HepG2 (cell line): ENCODE measurements around the gene ZSWIM6.
"Not testable (repeated sequence)": the region's sequence is repeated elsewhere in the genome, so short reads cannot be mapped to it uniquely, and the experiment has no call there.

Source experiments
- CBX5 ChIP-seq: sonication (generic); formaldehyde crosslinking; IDR thresholded peaks from 2 replicates; pipeline ENCODE4 v1.4.0; 2020; ENCODE audit warnings: missing genetic modification reagents, borderline replicate concordance
- EZH2 ChIP-seq: conservative IDR thresholded peaks from 2 replicates; pipeline ENCODE4 v1.6.1; 2012; ENCODE audit warnings: mild to moderate bottlenecking, low read depth, low read length, moderate library complexity
- GATAD1 ChIP-seq: IDR thresholded peaks from 2 replicates; pipeline ENCODE4 v1.6.1; 2016; ENCODE audit warnings: missing genetic modification reagents, missing compliant biosample characterization
- GFI1 ChIP-seq: sonication (generic); formaldehyde crosslinking; IDR thresholded peaks from 2 replicates; pipeline ENCODE4 v1.5.0; 2020; ENCODE audit warnings: missing genetic modification reagents, mild to moderate bottlenecking, borderline replicate concordance
- HOXA7 ChIP-seq: sonication (generic); formaldehyde crosslinking; IDR thresholded peaks from 2 replicates; pipeline ENCODE4 v1.8.1; 2022; ENCODE audit warnings: mild to moderate bottlenecking, missing genetic modification reagents, moderate library complexity
- NFIC ChIP-seq: IDR thresholded peaks from 2 replicates; pipeline ENCODE4 v1.6.1; 2012; ENCODE audit warnings: mild to moderate bottlenecking, low read length, inconsistent platforms
- PCBP2 ChIP-seq: fragments of 200-400 bp; formaldehyde crosslinking; optimal IDR thresholded peaks from 2 replicates; pipeline ENCODE3; 2018; ENCODE audit warnings: low read length, low read depth; ENCODE audit not compliant: poor library complexity, severe bottlenecking
- POLR2A ChIP-seq, 2 experiments: IDR thresholded peaks; 2 replicates each; pipeline ENCODE4 v1.6.1; 2011; ENCODE audit warnings: low read depth in 2 of 2, low read length in 2 of 2, mild to moderate bottlenecking in 1 of 2, moderate library complexity in 1 of 2; ENCODE audit not compliant: insufficient read depth in 1 of 2
- RFX5 ChIP-seq: IDR thresholded peaks from 2 replicates; pipeline ENCODE4 v1.6.1; 2011; ENCODE audit warnings: low read depth, low read length, improper control_type of control experiment
- SOX6 ChIP-seq, 2 experiments: fragments of 450-650 bp in 1 of 2; sonication (generic) in 1 of 2; formaldehyde crosslinking in 1 of 2; IDR thresholded peaks; 2 replicates each; pipeline versions ENCODE4 v1.4.0 to v1.6.1; 2017 to 2020; ENCODE audit warnings: antibody characterized with exemption in 1 of 2, mild to moderate bottlenecking in 1 of 2, missing genetic modification reagents in 1 of 2
- TP53 ChIP-seq: sonication (generic); formaldehyde crosslinking; conservative IDR thresholded peaks from 2 replicates; pipeline ENCODE4 v1.4.0; 2020; ENCODE audit warnings: missing genetic modification reagents
- ZBTB3 ChIP-seq: sonication (generic); formaldehyde crosslinking; IDR thresholded peaks from 2 replicates; pipeline ENCODE4 v1.4.0; 2020; ENCODE audit warnings: low read depth, mild to moderate bottlenecking, moderate library complexity, missing genetic modification reagents, borderline replicate concordance
- ZNF619 ChIP-seq: sonication (generic); formaldehyde crosslinking; IDR thresholded peaks from 2 replicates; pipeline ENCODE4 v1.4.0; 2020; ENCODE audit warnings: mild to moderate bottlenecking, missing genetic modification reagents
- TF ChIP-seq, protein P1 (sequence below): sonication (generic); formaldehyde crosslinking; IDR thresholded peaks from 2 replicates; pipeline ENCODE4 v1.5.0; 2020; ENCODE audit warnings: mild to moderate bottlenecking, missing genetic modification reagents, moderate library complexity

DNA sequence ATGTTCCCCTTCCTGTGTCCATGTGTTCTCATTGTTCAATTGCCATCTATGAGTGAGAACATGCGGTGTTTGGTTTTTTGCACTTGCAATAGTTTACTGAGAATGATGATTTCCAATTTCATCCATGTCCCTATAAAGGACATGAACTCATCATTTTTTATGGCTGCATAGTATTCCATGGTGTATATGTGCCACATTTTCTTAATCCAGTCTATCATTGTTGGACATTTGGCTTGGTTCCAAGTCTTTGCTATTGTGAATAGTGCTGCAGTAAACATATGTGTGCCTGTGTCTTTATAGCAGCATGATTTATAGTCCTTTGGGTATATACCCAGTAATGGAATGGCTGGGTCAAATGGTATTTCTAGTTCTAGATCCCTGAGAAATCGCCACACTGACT, 81.1 kb downstream of the ZSWIM6 start:
- not testable (repeated sequence) for TF ChIP-seq ZBTB3; NFIC; PCBP2; TP53; RFX5; CBX5 (CRISPR knock-in tag); ZNF619 (CRISPR knock-in tag); SOX6 (IDR thresholded peaks at IDR 0.05); SOX6 (CRISPR knock-in tag; IDR thresholded peaks at IDR 0.05); GATAD1 (CRISPR knock-in tag); GFI1 (CRISPR knock-in tag); EZH2; POLR2A (IDR thresholded peaks at IDR 0.05; ENCODE audit: insufficient read depth in 1 of 2, low read depth in 2 of 2, low read length in 2 of 2); HOXA7 (CRISPR knock-in tag)
- TF ChIP-seq, protein P1, sequence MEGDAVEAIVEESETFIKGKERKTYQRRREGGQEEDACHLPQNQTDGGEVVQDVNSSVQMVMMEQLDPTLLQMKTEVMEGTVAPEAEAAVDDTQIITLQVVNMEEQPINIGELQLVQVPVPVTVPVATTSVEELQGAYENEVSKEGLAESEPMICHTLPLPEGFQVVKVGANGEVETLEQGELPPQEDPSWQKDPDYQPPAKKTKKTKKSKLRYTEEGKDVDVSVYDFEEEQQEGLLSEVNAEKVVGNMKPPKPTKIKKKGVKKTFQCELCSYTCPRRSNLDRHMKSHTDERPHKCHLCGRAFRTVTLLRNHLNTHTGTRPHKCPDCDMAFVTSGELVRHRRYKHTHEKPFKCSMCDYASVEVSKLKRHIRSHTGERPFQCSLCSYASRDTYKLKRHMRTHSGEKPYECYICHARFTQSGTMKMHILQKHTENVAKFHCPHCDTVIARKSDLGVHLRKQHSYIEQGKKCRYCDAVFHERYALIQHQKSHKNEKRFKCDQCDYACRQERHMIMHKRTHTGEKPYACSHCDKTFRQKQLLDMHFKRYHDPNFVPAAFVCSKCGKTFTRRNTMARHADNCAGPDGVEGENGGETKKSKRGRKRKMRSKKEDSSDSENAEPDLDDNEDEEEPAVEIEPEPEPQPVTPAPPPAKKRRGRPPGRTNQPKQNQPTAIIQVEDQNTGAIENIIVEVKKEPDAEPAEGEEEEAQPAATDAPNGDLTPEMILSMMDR (CRISPR knock-in tag): not testable (repeated sequence)
